NCI-H1092 treated with DMSO at 0.1 percent for 48 hours (cell line): Measurements from ENCODE around the gene SLC38A3.

Experiments used
- DNase-seq: peaks from one replicate; lab custom pipeline; 2025; lab: John Stamatoyannopoulos, UW

Gene SLC38A3

DNA sequence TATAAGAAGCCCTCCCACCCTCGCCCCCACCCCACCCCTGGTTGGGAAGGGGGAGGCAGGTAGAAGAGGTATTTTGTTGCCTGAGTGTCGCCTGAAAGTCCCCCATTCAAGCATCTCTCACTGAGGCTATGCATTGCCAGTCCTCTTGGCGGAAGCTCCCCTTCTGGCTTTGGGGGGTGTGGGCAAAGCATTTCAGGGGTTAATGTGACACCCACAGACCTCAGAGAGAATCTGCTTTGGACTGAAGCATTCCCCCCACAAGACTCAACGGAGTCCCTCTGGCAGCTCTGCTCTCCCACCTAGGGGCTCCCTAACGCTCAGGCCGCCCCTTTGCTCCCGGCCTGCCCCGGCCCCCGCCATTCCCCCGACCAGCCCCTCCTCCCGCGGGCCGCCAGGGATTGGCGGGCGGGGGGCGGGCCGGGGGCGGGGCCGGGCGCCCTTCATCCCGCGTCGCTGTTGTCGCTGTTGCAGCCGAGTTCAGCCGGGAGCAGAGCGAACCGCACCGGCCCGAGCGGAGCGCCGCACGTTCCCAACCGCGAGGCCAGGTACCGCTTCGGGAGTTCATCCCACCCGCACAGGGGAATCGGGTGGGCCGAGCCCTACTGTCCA is at the start of gene SLC38A3:
SLC38A3 (plus strand) TSS at position 468 of the 609 bp plus-strand sequence. CDS start 8,929 bp downstream, outside the sequence.
- no peak for DNase-seq

DNA sequence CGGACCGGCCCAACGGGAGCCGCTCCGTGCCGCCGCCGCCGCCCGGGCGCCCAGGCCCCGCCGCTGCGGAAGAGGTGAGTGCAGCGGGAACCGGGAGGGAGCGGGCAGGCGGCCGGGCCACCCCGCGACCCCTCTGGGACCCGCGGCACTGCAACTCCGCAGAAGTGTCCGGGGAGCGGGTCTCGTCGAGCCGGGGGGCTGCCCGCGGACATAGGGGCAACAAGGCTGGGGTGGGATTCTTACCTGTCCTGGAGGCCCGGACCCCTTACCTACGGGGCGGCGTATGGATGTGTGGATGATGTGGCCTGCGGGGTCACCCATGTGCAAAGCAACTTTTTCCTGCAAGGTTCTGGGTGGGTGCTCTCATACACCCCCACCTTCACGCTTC is 49.6 kb upstream of the SLC38A3 start:
- DNase-seq = no peak

DNA sequence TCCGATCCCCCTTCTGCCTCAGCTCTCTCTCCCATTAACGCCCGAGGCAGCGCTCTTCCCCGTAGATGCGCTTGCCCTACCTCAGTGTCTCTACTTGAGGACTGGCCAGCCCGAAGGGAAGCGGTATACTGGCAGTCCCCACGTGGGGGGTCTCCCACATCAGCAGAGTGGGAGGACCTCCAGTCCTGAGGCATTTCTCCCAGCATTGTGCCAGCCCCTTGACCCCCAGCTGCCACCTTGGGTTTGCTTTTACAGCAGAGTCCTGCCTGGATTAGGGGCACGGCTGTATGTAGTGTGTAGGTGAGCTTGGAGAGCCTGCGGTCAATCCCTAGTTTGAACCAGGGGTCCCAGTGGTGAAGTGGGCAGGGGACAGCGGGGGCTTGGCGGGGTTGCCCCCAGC is 49.2 kb upstream of the SLC38A3 start:
- no peak for DNase-seq

DNA sequence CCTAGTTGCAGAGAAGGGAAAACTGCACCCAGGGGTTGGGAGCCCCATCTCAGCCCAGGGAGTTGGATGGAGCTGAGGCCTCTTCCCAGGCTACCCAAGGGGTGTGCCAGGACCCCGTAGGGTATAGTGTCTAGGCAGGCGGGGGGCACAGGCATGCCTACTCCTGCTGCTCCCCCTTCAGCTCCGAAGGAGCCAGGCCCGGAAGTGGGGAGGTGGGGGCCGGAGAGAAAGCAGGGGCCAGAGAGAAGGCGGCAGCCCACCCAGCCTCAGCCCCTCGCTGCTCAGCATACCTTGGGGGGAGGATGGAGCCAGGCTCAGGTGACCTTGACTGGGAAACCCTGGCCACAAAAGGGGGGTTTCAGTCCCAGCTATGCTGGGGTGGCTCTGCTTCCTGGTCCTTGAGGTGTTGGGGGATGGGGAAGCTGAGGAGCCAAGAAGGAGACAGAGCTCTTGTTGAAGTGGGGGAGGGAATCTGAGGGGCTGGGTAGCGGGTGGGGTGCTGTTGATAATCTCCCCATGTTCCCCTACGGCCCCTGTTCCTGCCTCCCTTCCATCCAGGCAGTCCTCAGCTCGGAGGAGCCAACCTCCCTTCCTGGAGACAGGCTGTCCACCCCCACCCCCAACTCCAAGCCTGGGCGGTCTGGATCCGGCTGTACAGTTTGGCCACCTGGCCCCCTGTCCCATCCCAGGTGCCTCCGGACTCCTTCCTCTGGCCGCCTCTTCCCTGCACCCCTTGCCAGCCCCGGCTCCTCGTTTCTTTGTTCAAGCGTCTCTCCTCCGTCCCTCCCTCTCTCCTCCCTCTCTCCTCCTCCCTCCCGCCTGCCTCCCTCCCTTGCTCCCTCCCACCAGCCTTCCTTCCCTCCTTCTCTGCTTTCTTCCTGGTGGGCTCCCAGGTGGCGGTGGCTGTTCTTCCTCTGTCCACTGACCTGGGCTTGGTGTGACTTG is 48.2 kb upstream of the SLC38A3 start:
- no peak for DNase-seq

DNA sequence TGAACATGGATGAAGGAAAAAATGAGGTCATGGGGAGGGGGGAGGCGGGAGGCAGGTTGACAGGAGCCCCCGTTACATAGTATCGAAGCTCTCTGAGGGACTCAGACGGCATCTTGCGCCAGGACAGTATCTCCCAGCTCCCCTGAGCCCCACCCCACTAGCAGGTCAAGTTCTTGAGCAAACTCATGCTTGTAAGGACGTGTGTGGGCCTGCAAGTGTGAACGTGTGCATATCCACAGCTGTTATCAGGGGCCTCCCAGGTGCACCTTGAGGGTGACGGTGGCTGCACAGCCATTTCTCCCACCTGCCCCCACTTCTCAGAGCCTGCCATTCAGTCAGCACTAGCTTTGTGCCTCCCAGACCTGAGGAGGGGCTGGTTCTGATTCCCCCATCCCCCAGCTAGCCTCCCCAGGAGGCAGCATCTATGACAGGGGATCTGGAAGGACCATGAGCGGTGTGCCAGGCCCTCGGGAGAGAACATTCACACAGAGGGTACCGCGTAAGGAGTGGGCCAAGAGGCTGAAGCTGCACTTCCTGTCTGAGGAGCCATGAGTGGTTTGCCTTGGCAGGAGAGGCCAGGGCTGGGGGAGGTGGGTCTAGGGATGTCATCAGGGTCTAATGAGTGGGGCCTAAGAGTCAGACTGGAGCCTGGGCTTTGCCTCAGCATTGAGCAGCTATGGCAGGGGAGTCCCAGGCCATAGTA is 47.1 kb upstream of the SLC38A3 start:
- no peak for DNase-seq

DNA sequence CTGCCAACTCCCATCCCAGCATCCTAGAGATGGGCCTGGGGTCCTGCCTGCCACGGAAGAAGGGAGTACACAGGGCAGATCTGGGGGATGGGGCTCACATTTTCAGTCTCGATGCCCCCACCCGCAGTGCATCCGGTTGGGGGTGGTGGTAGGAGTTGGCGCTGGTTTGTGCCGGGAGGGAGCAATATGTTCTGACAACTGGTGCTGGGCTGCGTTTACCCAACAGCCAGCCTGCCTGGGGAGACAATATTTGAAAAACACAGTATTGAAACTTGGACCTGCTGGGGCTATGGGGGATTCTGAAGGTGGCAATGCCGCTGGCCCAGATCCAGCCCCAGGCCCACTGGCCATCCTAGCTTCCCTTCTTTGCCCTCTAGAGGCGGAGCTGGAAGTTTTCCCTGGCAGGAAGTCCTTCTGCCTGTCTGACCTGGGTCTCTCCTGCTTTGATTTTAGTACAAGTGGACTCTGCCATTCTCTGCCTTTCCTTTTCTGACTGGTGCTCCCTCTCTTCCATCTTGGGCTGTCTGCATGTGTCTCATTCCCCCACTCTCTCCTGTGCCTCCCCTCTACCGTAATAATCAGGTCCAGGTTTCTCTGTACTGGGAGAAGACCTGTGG is 46.4 kb upstream of the SLC38A3 start:
- no peak for DNase-seq

DNA sequence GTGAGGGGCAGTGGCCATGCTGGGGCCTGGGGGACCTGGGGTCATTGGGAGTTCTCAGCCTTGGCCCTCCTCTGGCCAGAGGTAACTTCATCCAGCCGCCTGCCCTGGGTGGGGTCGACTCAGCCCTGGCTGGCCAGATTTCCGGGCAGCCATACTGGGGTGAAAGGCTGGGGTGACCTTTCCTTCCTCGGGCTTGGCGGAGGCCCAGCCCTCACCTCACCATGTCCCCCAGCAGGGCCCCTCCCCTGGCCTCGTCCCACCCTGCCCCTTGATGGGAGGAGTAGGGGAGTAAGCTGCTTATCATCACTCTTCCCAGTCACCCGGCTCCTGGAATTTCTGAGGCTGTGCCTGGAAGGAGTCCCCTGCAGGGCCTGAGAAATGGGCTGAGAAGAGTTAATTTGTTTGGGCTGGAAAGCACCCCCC is 44.5 kb upstream of the SLC38A3 start:
- DNase-seq = no peak

DNA sequence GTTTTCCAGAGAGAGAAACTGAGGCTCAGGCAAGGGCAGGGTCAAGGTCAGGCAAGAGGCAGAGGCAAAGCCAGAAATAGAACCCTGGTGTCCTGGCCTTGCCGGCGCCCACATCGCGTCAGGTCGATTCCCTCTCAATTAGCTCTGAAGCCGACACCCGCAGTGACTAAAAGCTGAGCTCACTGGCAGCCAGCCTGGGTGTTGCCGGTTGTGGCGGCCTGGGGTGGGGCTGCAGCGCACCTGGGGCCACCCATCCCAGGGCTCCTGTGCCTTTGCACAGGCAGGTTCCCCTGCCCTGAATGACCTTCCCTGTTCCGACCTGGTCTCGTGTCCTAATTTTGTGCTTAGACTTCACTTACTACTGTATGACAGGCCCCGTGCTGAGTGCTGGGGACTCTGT is 43.8 kb upstream of the SLC38A3 start:
- DNase-seq = no peak

DNA sequence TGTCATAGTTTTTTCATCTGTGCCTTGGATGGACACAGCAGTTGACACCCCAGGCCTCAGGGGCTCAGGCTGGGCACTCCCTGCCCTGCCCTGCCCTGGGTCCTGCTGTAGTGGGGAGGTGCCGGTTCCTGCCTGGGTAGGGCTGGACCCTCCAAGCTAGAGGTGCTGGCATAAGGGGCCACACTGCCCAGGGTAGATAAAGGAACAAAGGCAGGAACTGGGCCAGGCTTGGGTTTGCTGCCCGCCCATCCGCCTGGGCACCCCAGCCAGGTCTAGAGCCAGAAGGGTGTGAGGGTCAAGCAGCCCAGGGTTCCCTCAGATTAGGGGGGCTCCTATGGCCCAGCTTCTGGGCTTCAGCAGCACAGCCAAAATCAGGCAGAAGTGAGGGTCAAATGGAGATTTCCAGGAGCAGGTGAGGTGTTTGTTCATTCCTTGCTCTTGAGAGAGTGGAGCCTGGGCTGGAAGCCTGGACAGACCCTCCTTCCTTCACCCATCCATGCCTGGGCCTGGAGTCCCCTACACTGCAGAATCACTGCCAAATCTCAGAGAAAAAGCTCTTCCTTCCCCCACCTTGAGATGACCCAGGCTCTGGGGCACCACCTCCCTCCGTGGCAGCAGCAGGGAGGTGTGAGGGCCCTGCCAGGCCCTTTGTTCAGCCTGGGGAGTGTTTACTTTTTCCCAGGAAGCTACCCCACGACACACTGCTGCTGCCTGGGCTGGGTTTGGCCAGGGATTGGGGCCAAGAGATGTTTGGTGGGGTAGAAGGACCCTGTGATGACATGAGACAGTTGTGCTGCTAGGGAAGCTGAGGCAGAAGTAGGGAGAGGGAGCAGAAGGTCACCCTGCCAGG is 42.8 kb upstream of the SLC38A3 start:
- peak; percentile 5 for DNase-seq

DNA sequence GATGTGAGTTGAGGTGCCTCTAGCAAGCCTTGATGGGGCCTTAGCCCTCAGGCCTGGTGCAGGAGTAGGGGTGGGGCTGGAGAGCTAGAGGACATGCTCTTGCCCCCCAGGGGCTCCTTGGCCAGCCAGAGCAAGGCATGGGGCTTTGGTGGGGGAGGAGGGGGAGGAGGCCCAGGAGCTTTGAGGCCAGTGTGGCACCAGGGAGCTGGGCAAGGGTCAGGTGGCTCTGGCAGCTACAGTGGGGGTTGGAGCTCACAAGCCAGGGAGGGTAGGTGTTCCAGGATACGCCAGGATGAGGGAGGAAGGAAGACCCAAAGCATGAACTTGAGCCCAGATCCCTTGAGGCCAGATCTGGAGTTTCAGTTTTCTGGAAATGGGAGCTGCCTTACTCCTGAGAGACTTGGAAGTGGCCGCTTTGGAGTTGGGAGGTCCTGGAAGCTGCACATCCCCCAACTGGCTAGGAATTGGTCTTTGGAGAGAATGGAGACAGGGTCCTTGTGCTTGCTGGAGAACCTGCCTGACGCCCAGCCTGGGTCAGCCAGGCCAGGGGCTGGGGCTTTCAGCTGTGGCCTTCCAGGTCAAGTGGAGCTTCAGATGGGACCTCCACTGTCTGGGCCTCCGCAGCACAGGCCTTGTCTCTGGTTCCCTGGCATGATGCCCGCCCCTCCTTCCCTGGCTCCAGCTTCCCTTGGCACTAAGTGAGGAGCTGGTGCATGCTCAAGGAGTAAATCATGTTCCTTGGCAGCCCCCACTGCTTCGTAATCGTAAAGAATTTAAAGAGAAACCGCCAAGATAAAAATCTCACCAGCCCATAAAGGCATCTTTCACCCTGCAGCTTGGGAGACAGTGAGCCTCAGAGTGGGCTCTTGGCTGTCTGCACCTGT is 41.3 kb upstream of the SLC38A3 start:
- no peak for DNase-seq

DNA sequence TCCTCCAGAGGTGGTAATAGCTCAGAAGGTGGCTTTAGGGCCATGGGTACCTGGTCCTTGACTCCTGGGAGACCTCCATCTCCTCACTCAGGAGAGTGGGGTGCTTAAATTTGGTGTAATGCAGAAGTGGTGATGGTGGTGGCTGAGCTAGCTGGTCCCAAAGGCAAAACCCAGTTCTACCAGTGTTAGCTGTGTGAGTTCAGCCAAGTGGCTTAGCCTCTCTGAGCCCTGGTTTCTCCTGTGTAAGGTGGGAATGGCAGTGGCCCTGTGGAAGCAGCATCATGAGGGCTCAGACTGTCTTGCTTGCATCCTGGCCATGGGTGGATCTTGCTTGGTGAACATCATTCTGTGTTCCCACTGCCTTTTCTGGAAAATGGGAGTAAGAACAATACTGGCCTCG is 40.6 kb upstream of the SLC38A3 start:
- DNase-seq = no peak

DNA sequence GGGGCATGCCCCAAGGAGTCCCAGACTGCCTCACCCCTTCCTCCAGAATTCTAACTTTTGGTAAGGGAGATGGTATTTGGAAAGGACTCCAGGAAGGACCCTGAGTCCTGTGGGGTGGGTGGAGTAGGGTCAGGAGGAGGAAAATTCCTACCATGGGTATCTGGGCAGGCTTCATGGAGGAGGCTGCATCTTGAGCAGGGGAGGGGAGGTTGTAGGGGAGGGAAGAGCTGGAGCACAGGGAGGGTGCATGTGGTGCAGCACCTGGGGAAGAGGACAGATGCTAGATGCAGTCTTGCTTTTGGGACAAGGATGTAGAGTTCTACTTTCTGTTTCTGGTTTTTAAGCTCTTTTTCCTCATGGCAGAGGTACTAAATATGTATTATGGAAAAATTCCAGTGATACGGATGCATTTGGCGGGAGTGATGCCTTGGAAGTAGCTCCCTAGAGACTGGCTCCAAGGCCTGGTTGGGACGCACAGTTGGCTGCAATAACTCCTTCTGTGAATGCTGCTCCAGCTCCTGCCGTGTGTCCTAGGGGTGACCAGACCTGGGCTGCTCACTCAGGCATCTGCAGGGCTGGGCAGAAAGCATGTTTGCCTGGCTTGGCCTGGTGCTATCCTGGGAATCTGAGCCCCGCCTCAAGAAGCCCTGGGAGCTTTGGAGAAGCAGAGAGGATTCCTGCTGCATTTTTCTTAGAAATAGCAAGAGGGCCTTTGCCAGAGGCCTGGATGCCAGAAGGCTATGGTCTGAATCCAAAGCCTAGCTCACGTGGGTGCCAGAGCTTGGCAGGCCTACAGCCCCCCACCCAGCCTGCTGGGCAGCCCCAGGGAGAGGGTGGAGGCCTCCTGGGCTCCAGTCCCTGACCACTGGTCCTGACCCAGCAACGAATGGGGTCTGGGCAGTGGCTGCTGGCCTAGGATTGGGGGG is 39.8 kb upstream of the SLC38A3 start:
- no peak for DNase-seq

DNA sequence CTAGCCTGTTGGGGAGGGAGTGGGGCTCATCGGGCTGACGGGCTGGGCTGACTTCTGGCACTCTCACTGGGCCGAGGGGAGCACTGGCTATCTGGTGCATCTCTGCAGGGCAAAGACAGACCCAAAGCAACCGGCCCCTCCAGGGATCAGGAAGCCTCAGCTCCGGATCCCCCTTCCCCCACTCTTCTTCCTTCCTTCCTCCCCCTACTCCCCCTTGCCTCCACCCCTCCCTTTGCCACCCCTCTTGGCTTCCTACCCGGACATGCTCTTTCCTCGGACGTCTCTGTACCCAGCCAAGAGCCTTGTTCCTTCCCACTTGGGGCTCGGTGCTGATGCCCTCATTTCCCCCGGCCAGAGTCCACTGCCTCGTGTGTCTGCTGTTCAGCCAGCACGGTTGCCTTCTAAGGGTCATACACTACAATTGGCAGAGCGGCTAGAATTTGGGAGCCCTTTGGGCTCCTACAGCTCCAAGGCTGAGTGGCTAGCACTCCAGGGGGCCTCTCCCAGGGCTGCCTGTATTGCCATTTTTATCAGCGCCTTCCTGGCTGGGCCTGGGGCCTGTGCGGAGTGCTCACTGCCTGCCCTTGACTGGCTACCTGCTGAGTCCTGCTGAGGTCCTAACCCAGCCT is 39.0 kb upstream of the SLC38A3 start:
- no peak for DNase-seq

DNA sequence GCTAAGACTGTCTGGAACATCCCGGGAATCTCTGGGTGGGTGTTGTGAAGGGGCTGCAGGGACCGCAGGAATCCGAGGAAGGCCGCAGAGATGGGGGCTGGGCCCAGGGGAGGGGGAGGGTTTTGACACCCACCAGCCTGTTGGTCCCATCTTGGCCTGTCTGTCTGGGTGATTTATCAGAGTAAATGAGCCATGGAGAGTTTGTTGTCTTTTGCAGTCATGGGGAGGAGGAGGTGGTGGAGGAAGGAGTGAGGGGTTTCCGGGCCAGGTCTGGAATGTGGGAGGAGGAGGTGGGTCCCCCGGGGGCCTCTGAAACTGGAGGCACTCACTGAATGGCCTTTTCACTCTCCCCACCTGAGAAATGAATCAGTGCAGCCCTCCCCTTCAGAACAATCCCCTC is 38.5 kb upstream of the SLC38A3 start:
- no peak for DNase-seq

DNA sequence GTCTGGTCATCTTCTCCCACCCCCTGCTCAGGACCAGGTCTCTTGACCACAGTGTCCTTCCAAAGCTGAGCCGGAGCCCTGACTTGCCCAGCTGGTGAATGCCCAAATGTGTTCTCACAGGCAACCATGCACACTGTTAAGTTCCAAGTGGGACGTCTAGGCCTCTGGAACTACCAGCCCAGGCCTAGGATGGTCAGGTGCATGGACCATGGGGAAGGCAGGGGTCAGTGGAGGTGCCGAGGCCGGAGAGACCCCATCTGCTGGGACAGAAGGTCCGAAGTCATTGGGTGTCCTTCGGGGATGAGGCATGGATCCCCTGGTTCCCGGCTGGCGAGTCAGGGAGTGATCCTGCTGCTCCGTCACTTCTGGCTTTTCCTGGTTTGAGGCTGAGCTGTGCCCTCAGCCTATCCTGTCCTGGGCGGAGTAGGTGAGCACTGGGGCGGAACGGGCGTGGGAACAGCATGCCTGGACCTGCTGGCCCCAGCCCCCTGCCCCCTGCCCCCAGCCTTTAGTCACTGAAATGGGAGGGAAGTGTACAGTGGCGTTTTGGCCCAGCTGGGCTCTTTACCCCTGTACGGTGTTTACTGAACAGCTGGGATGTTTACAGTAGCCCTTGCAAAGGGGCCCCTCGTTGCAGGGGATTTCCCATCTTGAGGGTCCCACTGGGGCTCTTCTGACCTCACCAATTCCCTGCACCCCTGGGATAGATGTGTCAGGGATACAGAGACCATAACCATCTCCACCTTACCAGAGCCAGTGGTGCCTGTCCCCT is 37.8 kb upstream of the SLC38A3 start:
- no peak for DNase-seq

DNA sequence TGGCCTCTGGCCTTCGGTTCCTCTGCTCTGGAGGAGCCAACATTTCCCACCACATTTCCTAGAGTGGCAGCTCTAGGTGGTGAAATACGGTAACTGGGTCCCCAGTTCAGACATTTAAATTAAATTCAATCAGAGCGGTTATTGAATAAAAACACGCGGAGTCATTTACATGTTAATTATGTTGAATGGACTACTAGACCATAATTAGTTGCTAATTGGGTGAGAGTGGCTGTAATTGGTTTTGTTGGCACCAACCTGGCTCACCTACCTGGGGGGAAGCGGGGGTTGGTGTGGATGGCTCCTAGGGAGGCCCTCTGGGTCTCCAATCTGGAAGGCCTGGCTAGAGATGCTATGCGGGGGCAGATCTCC is 37.2 kb upstream of the SLC38A3 start:
- no peak for DNase-seq

DNA sequence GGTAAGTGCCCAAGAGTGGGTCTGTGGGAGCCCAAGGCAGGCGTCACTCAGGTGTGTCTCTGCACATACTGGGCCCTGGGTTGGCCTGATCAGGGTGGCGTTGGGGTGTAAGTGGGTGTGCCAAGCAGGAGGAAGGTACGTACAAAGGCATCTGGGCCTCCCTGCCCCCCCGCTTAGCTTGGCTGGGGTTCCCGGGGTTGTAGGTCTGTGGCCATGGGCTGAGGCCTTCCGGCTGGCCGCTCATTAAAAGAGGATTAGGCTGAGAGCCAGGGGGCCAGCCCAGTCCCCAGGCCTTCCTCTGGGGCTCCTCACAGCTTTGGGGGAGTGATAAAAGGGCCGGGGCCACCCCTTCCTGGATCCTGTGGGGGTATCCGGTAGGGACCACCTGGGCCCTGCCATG is 36.7 kb upstream of the SLC38A3 start:
- DNase-seq = no peak

DNA sequence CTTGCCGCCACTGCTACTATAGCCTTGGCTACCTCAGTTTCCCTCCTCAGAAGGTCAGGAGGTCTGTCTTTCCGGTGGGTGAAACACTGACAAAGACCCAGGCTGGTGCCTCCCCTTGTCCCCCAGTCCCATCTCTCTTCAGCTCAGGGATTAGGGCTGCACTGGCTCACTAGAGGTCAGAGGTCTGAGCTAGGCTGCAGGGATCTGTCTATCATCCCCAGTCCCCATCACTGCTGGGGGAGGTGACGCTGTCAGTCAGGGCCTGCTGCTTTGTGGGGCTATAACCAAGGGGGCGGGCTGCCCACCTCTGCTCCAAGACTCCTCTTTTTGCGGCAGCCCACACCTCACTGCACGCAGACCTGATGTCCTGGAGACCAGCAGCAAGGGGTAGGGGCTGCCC is 36.3 kb upstream of the SLC38A3 start:
- DNase-seq = no peak
